Skeletal muscle tissue (tissue), 4 donors: ENCODE measurements around the gene MEIOB. TPM values are rescaled to one million over a fixed set of nuclear protein-coding genes. Genes with fewer than 3 reads are reported as not detected.
"Not testable (repeated sequence)": the region's sequence is repeated elsewhere in the genome, so short reads cannot be mapped to it uniquely, and the experiment has no call there.

Experiments used
- H3K27ac ChIP-seq: one replicate; pipeline ENCODE4 v1.7.0; 2013; ENCODE audit warnings: mild to moderate bottlenecking, low read depth, low read length, inconsistent platforms
- H3K27me3 ChIP-seq, 3 donors: one replicate each; pipeline ENCODE4 v1.7.0; 2013; ENCODE audit warnings: low read length in 3 of 3; ENCODE audit not compliant: control insufficient read depth in 3 of 3, insufficient read depth in 3 of 3
- H3K36me3 ChIP-seq, 3 donors: one replicate each; pipeline ENCODE4 v1.7.0; 2013; ENCODE audit warnings: low read length in 3 of 3; ENCODE audit not compliant: control insufficient read depth in 3 of 3, insufficient read depth in 3 of 3
- H3K4me1 ChIP-seq, 3 donors: one replicate each; pipeline ENCODE4 v1.7.0; 2013; ENCODE audit warnings: low read length in 3 of 3, mild to moderate bottlenecking in 3 of 3; ENCODE audit not compliant: control insufficient read depth in 3 of 3, insufficient read depth in 3 of 3
- H3K4me3 ChIP-seq, 3 donors: one replicate each; pipeline ENCODE4 v1.7.0; 2013; ENCODE audit warnings: low read length in 3 of 3
- H3K9ac ChIP-seq, 3 donors: one replicate each; pipeline ENCODE4 v1.7.0; 2013; ENCODE audit warnings: low read length in 3 of 3, mild to moderate bottlenecking in 3 of 3, moderate library complexity in 2 of 3, low read depth in 1 of 3
- H3K9me3 ChIP-seq, 3 donors: one replicate each; pipeline ENCODE4 v1.7.0; 2013; ENCODE audit warnings: low read length in 3 of 3; ENCODE audit not compliant: control insufficient read depth in 3 of 3
- total RNA-seq: library from RNA; depleted of rRNA; stranded (reverse); fragments of >200 nt; gene quantifications from one replicate; pipeline ENCODE4 v1.2.3, GENCODE V29; 2014
- donor health status: Osteomylitis.

Gene MEIOB
- total RNA-seq, 1 donor from 2014 or later = under 0.01 TPM

- Histone ChIP-seq H3K4me1 (no peaks in the 10 kb centered on the region), H3K27me3 (peaks cover 28 to 34% (median 30%) of the 10 kb centered on the region in 3 donors), H3K9ac (no peak overlapping the region), H3K36me3 (no peaks in the 10 kb centered on the region), H3K9me3 (no peaks in the 10 kb centered on the region), H3K4me3 (no peak overlapping the region), H3K27ac (no peak overlapping the region)
These were observed 5.8 kb upstream of the MEIOB start for GRCh38 chr16:1877804-1878203.

- Histone ChIP-seq H3K4me3 (no peak overlapping the region), H3K27ac (no peak overlapping the region), H3K9me3 (no peaks in the 10 kb centered on the region), H3K27me3 (peaks cover 34 to 39% (median 37%) of the 10 kb centered on the region in 3 donors), H3K4me1 (no peaks in the 10 kb centered on the region), H3K9ac (no peak overlapping the region), H3K36me3 (no peaks in the 10 kb centered on the region)
These were observed 5.1 kb upstream of the MEIOB start for GRCh38 chr16:1877089-1877488.

- Histone ChIP-seq H3K4me1 (no peaks in the 10 kb centered on the region), H3K27me3 (peaks cover 36 to 41% (median 38%) of the 10 kb centered on the region in 3 donors), H3K4me3 (no peak overlapping the region), H3K27ac (no peak overlapping the region), H3K9ac (no peak overlapping the region), H3K9me3 (no peaks in the 10 kb centered on the region), H3K36me3 (no peaks in the 10 kb centered on the region)
These were observed 4.5 kb upstream of the MEIOB start for GRCh38 chr16:1876468-1876867.

GRCh38 chr16:1876066-1876465 lies 4.1 kb upstream of the MEIOB start:
- H3K36me3 ChIP-seq, H3K4me1 ChIP-seq, H3K9ac ChIP-seq, H3K27ac ChIP-seq, H3K4me3 ChIP-seq, H3K9me3 ChIP-seq: not testable (repeated sequence)
- peaks cover 36 to 41% (median 38%) of the 10 kb centered on the region in 3 donors for H3K27me3 ChIP-seq

GRCh38 chr16:1874854-1875253 lies 2.9 kb upstream of the MEIOB start:
- H3K27ac ChIP-seq = no peak overlapping the region
- no peaks in the 10 kb centered on the region for H3K4me1 ChIP-seq
- H3K9ac ChIP-seq = no peak overlapping the region
- no peaks in the 10 kb centered on the region for H3K9me3 ChIP-seq
- H3K27me3 ChIP-seq = peaks cover 35 to 41% (median 36%) of the 10 kb centered on the region in 3 donors
- no peaks in the 10 kb centered on the region for H3K36me3 ChIP-seq
- H3K4me3 ChIP-seq = no peak overlapping the region

GRCh38 chr16:1870365-1871082 lies 1.4 kb downstream of the MEIOB start:
- no peaks in the 10 kb centered on the region for H3K36me3 ChIP-seq
- H3K4me3 ChIP-seq = no peak overlapping the region
- H3K9ac ChIP-seq = no peak overlapping the region
- H3K27me3 ChIP-seq = peaks cover 11 to 18% (median 17%) of the 10 kb centered on the region in 3 donors
- H3K27ac ChIP-seq = no peak overlapping the region
- H3K9me3 ChIP-seq = no peaks in the 10 kb centered on the region
- no peaks in the 10 kb centered on the region for H3K4me1 ChIP-seq

- H3K4me1 ChIP-seq = no peaks in the 10 kb centered on the region
- peaks cover 5 to 18% (median 7%) of the 10 kb centered on the region in 3 donors for H3K27me3 ChIP-seq
- H3K36me3 ChIP-seq = no peaks in the 10 kb centered on the region
- no peak overlapping the region for H3K27ac ChIP-seq
- no peaks in the 10 kb centered on the region for H3K9me3 ChIP-seq
- no peak overlapping the region for H3K9ac ChIP-seq
- no peak overlapping the region for H3K4me3 ChIP-seq
These were observed 5.9 kb downstream of the MEIOB start for GRCh38 chr16:1865902-1866690.

GRCh38 chr16:1863681-1864460 lies 8.1 kb downstream of the MEIOB start:
- Histone ChIP-seq H3K9me3 (no peaks in the 10 kb centered on the region), H3K27me3 (peaks cover 12 to 28% (median 23%) of the 10 kb centered on the region in 3 donors), H3K9ac (no peak overlapping the region), H3K4me3 (no peak overlapping the region), H3K4me1 (no peaks in the 10 kb centered on the region), H3K27ac (no peak overlapping the region), H3K36me3 (no peaks in the 10 kb centered on the region)

- H3K9me3 ChIP-seq = no peaks in the 10 kb centered on the region
- H3K36me3 ChIP-seq = no peaks in the 10 kb centered on the region
- peaks cover 26 to 40% (median 35%) of the 10 kb centered on the region in 3 donors for H3K27me3 ChIP-seq
- H3K4me1 ChIP-seq = no peaks in the 10 kb centered on the region
- no peak overlapping the region for H3K27ac ChIP-seq
- H3K9ac ChIP-seq = no peak overlapping the region
- no peak overlapping the region for H3K4me3 ChIP-seq
These were observed 9.6 kb downstream of the MEIOB start for GRCh38 chr16:1862394-1862793.
